Spinal cord (tissue), 10 donors: ENCODE results near the gene STXBP1. TPM values are rescaled to one million over a fixed set of nuclear protein-coding genes. Genes with fewer than 3 reads are reported as not detected.
A peak's percentile ranks its signal among the peaks of the same experiment; 100 is the strongest.

Experiments used
- DNase-seq, 6 donors: peaks; one replicate each; pipeline versions ENCODE4 v3.0.0 to v3.0.0-alpha.2; 2013 to 2015; ENCODE audit warnings: low spot score in 6 of 6, low read depth in 4 of 6
- H3K27ac ChIP-seq: one replicate; pipeline ENCODE4 v1.5.1; 2013; ENCODE audit warnings: low read depth, low read length, control low read depth
- H3K27me3 ChIP-seq: one replicate; pipeline ENCODE4 v1.6.1; 2013; ENCODE audit warnings: low read length; ENCODE audit not compliant: control insufficient read depth, insufficient read depth
- H3K36me3 ChIP-seq: one replicate; pipeline ENCODE4 v1.6.1; 2013; ENCODE audit warnings: low read length; ENCODE audit not compliant: control insufficient read depth, insufficient read depth
- H3K4me1 ChIP-seq: one replicate; pipeline ENCODE4 v1.6.1; 2013; ENCODE audit warnings: low read length; ENCODE audit not compliant: control insufficient read depth, insufficient read depth
- H3K4me3 ChIP-seq: one replicate; pipeline ENCODE4 v1.5.1; 2013; ENCODE audit warnings: low read depth, low read length, control low read depth
- H3K9me3 ChIP-seq: one replicate; pipeline ENCODE4 v1.6.1; 2013; ENCODE audit warnings: low read length; ENCODE audit not compliant: control insufficient read depth, insufficient read depth
- WGBS: methylation state at CpG from one replicate; pipeline ENCODE4 v1.1.5; 2013; ENCODE audit warnings: missing lambda C conversion rate; ENCODE audit not compliant: insufficient coverage; 5-methylcytosine and 5-hydroxymethylcytosine counted together
- polyA plus RNA-seq, 2 donors: library from polyadenylated mRNA; unstranded; fragments of 120-200 nt; gene quantifications; one replicate each; pipeline ENCODE4 v1.2.1, GENCODE V29; 2013; ENCODE audit not compliant: insufficient read length in 2 of 2
- total RNA-seq, 2 donors: library from RNA; depleted of rRNA in 1 of 2; stranded (reverse); fragments of 120-200 nt in 1 of 2; fragments of >200 nt in 1 of 2; gene quantifications; one replicate each; pipeline versions ENCODE4 v1.2.3 to v1.2.4, GENCODE V29; 2013 to 2014
- donor health status: healthy.

STXBP1 gene
- total and polyA plus RNA-seq, 4 donors, result 45.0 to 301 (median 190) TPM

DNA sequence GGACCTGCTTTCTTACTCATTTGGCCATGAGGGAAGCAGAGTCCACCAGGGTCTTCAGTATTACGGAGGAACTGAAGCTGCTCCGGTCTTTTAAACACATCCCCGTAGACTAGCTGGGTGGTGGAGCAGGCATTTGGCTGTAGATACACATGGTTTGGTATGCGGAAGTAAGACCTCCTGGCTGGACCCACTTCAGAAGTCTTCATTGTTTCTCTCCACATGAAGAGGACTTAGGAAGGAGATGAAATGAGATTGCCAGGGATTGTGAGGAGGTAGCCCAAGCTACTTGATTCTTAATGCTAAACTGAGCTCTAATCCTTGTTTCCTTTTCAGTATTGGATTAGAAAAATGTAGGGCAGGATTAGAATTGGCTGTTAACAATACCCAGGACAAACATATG lies 32.9 kb downstream of the STXBP1 start:
- 95% methylated on average over 3 of the region's 4 CpGs for WGBS
- H3K9me3 ChIP-seq, result no peaks in the 10 kb centered on the region
- no peak overlapping the region for H3K4me3 ChIP-seq
- H3K4me1 ChIP-seq, result no peaks in the 10 kb centered on the region
- no peak for DNase-seq
- H3K27ac ChIP-seq, result no peak overlapping the region
- H3K27me3 ChIP-seq, result no peaks in the 10 kb centered on the region
- no peaks in the 10 kb centered on the region for H3K36me3 ChIP-seq

DNA sequence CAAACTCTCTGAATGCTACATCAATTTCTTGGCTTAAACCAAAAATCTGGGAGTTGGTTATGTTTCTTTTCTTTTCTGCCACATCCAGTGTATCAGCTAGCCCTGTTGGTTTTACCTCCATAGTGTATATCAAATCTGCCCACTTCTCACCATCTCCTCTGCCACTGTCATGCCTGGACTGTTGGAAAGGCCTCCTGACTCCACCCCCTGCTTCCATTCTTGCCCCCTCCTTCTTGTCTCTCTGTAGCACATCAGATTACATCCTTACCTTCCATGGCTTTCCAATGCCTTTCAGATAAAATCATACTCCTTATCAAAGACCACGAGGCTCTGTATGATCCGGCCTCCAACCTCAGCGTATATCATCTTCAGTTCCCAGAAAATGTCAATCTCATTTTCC lies 35.4 kb downstream of the STXBP1 start:
- no peak for DNase-seq
- Histone ChIP-seq H3K36me3 (peaks cover 7% of the 10 kb centered on the region), H3K9me3 (no peaks in the 10 kb centered on the region), H3K4me3 (no peak overlapping the region), H3K27ac (no peak overlapping the region), H3K4me1 (no peaks in the 10 kb centered on the region), H3K27me3 (no peaks in the 10 kb centered on the region)
- 95% methylated on average over 3 of the region's 3 CpGs for WGBS

DNA sequence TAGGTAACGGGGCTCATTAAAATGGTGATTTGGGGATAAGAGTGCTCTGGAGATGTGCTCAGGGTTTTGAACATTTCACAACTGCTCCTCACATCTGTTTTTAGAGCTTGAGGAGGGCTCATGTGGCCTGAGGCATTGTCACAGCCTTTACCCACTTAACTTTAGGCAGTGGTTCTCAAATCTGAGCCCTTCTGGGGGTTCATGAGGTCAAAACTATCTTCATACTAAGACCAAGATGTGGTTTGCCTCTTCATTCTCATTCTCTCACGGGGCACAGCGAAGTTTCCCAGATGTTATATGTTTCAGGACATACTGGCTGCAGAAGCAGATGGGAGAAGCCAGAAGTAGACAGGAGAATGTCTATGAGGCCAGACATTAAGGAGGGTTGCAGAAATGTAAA lies 38.4 kb downstream of the STXBP1 start:
- Histone ChIP-seq H3K4me3 (no peak overlapping the region), H3K4me1 (no peaks in the 10 kb centered on the region), H3K27ac (no peak overlapping the region), H3K27me3 (no peaks in the 10 kb centered on the region), H3K36me3 (peaks cover 16% of the 10 kb centered on the region), H3K9me3 (no peaks in the 10 kb centered on the region)
- WGBS, result no CpG with 5 or more reads among the region's 3 CpGs
- no peak for DNase-seq

DNA sequence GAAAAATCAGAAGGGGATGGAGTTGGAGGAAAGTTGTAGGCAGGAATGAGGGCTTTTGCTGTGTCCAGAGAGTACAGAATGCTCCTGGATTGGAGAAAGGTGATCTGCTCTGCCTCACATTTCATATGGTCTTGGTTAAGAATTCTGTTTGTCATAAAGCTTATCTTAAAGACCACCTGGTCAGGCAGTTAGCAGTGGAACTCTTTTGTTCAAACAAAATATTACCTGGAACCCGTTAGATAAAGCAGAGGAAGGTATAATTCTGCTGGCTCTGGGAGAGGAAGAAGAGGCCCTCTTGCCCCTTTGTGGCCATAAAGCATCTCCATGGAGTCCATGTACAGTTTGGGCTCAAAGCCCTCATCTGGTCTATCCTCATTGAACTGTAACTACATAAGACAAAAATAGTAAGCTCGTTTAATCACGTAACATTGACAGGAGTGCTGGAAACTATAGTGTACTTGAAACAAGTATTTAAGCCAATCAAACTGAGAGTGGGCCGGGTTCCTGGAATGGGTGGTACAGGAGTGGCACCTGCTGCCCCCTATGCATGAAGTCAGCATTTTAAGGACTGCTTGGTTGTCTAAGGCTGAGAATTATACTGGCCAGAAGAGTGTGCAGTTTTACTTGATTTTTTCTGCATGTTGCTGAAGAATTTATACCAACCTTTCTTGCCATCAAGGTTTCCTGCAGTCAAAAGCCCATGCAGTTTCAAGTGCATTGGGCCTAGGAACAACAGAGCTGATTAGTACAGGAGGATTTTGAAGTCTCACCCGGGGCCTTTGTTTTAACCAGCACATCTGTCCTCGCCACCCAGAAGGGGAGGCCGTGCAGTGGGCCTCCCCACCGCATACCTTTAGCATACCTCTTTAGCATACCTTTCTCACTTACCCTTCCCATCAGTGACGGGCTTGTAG lies 39.9 kb downstream of the STXBP1 start:
- no peak for DNase-seq
- no peaks in the 10 kb centered on the region for H3K27me3 ChIP-seq
- H3K4me3 ChIP-seq, result no peak overlapping the region
- H3K27ac ChIP-seq, result no peak overlapping the region
- no peaks in the 10 kb centered on the region for H3K9me3 ChIP-seq
- peaks cover 23% of the 10 kb centered on the region for H3K36me3 ChIP-seq
- WGBS, result 83% methylated on average over 5 of the region's 9 CpGs
- H3K4me1 ChIP-seq, result no peaks in the 10 kb centered on the region

DNA sequence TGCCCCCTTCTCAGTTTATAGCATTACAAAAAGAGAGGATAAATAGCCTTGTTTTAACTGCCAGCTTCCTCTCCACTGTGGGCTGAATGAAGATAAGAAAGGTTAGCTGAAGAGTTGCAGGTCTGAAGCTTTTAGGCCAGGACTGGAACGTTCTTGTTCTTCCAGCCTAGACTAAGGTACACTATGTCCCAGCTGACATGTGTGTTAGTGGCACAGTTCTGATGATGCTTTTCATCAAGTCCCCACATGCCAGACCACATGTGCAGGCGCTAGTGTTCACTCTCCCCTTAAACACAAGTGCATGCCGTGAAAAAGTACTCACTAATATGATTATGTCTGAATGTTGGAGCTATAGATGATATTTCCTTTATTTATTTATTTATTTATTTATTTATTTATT lies 40.7 kb downstream of the STXBP1 start:
- 80% methylated on average over 1 of the region's 3 CpGs for WGBS
- Histone ChIP-seq H3K27ac (no peak overlapping the region), H3K4me1 (no peaks in the 10 kb centered on the region)

DNA sequence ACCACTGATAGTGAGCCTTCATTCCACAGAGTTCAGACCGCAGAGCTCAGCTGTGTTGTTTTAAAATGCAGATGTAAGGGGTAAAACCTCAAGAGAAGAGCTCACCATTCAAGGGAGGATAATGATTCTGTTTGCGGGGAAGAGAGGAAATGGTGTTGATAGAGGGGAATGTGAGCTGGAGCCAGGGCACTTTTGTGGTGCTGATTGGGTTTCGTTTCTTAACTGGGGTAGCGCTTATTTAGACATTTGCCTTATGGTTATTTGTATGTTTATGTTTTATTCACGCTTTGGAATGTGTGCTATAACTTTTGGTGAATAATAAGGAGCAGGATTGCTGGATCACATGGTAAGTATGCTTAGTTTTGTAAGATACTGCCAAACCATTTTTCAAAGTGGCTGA lies 42.5 kb downstream of the STXBP1 start:
- H3K4me1 ChIP-seq, result no peaks in the 10 kb centered on the region
- H3K27me3 ChIP-seq, result no peaks in the 10 kb centered on the region
- 70% methylated on average over 5 of the region's 5 CpGs for WGBS
- no peak overlapping the region for H3K27ac ChIP-seq
- DNase-seq, result no peak
- no peaks in the 10 kb centered on the region for H3K9me3 ChIP-seq
- H3K4me3 ChIP-seq, result no peak overlapping the region
- H3K36me3 ChIP-seq, result peaks cover 27% of the 10 kb centered on the region

More for the DNA sequence above, 40.7 kb downstream of the STXBP1 start:
- no peak for DNase-seq
- no peak overlapping the region for H3K4me3 ChIP-seq
- H3K36me3 ChIP-seq, result peaks cover 23% of the 10 kb centered on the region
- H3K27me3 ChIP-seq, result no peaks in the 10 kb centered on the region
- no peaks in the 10 kb centered on the region for H3K9me3 ChIP-seq

DNA sequence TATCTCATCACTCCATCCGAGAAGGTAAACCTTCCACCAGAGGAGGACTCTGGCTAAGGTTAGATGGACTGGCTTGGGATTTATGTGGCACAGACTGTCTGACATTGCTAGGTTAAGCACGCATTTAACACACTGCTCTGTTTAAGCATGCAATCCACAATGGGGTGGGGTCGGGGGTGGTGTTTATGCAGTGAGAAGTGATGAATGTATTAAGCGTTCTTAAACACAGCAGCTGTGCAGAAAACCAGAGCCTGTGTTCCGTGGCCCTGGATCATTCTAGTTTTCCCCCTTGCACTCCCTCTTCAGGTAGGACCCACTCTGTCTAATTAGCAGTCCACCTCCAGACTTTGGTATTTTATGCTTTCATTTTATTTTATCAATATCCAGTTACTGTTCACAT lies 46.4 kb downstream of the STXBP1 start:
- peaks cover 38% of the 10 kb centered on the region for H3K36me3 ChIP-seq

DNA sequence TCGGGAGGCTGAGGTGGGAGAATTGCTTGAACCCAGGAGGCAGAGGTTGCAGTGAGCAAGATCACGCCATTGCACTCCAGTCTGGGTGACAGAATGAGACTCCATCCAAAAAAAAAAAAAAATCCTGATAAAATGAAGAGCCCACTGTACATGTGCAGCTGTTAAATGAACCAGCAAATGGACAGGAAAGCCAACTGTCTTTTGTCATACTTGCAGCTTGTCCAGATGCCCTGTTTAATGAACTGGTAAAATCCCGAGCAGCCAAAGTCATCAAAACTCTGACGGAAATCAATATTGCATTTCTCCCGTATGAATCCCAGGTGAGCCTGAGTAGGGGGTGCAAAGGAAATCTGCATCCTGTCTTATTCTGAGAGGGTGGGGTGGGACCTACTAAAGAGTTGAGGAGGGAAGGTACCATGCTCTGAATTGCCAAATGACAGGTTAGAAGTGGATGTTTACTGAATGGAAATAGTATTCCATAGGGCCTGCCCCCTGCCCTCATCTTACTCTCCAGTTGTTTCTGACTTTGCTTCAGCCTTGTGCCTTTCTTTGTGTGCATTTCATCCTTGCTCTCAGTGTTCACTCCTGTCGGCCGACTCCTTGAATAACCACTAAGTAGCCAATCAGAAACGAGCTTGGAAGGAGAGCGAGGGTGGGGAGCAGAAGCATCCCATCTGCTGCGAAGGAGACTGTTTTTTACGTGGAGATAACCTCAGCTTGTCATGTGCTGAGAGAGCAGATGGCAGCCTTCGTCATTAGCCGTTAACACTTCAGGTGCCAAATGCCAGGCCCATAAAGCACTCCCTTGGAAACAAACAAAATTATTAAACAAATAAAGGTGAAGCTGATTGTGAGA lies 49.0 kb downstream of the STXBP1 start:
- no peaks in the 10 kb centered on the region for H3K9me3 ChIP-seq
- H3K27me3 ChIP-seq, result no peaks in the 10 kb centered on the region
- H3K27ac ChIP-seq, result no peak overlapping the region
- no peak overlapping the region for H3K4me3 ChIP-seq
- no peaks in the 10 kb centered on the region for H3K4me1 ChIP-seq
- 30% methylated on average over 9 of the region's 13 CpGs for WGBS
- H3K36me3 ChIP-seq, result peaks cover 49% of the 10 kb centered on the region
- DNase-seq, result peak in 4 of 6 donors; percentile 11 to 95 (median 66)

More for the DNA sequence above, 46.4 kb downstream of the STXBP1 start:
- Histone ChIP-seq H3K27ac (no peak overlapping the region), H3K27me3 (no peaks in the 10 kb centered on the region), H3K4me3 (no peak overlapping the region), H3K9me3 (no peaks in the 10 kb centered on the region), H3K4me1 (no peaks in the 10 kb centered on the region)
- DNase-seq, result peak in 1 of 6 donors; percentile 18
- WGBS, result 75% methylated on average over 4 of the region's 5 CpGs

DNA sequence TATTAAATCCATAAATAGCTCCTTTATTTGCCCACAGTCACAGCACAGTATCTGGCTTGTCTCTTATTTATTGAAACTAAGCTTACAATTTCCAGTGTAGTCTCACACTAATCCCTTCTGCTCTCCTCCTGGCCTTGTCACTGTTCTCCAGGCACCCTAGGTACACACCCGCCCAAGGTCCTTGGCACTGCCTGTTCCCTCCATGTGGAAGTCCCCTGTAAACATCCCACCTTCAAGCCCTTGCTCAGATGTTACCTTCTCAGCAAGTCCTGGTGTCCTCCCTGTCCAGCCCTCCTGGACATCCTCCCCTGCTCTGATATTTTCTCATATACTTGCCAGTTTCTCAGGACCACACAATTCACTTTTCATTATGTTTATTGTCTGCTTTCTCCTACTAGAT lies 50.5 kb downstream of the STXBP1 start:
- H3K36me3 ChIP-seq, result peaks cover 51% of the 10 kb centered on the region
- H3K9me3 ChIP-seq, result no peaks in the 10 kb centered on the region
- no peaks in the 10 kb centered on the region for H3K27me3 ChIP-seq
- no peak overlapping the region for H3K27ac ChIP-seq
- no peak for DNase-seq
- no peaks in the 10 kb centered on the region for H3K4me1 ChIP-seq
- no peak overlapping the region for H3K4me3 ChIP-seq
- WGBS, result 92% methylated on average over 1 of the region's 1 CpG
